ENCODE results near the gene CTRL. TPM values are rescaled to one million over a fixed set of nuclear protein-coding genes. Genes with fewer than 3 reads are reported as not detected.

CTRL gene
- total RNA-seq, 1 donor from 2014 or later: 3.2 TPM

DNA sequence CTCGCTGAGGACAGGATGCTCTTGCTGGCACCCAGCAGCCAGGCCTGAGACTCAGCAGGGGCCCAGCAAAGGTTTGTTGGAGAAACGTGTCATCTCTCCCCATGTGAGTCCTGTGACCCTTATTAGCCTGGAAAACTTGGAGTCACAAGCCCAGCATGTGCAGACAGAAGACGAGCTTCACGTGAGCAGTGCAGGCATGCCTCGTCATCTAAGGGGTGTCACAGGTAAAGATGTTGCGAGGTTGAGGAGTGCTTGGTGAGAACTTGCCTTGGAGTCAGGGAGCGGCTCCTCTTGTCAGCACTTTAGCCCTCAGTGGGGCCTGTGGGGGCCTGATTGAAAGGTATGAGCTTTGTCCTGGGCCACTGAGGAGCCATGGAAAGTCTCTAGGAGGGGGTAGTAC, 2.1 kb upstream of the CTRL start:
- intact Hi-C loops (cut with DNase I): loop anchor here (5.0 kb wide), 1 partner anchor 117 kb away; no protein-coding TSS in a partner anchor
- TF ChIP-seq CTCF (IDR thresholded peaks at IDR 0.05) (no peak), POLR2AphosphoS5 (IDR thresholded peaks at IDR 0.05; ENCODE audit: insufficient read depth in 1 of 2, low read depth in 1 of 2) (no peak), POLR2A (IDR thresholded peaks at IDR 0.05) (no peak)
- Histone ChIP-seq H3K4me1 (peaks cover 29% of the 10 kb centered on the region), H3K36me3 (peaks cover 0 to 7% of the 10 kb centered on the region in 2 donors), H3K27me3 (no peaks in the 10 kb centered on the region), H3K27ac (no peak overlapping the region), H3K4me3 (no peak overlapping the region), H3K9me3 (no peaks in the 10 kb centered on the region)
- DNase-seq (ENCODE audit: extremely low spot score in 2 of 2): no peak

DNA sequence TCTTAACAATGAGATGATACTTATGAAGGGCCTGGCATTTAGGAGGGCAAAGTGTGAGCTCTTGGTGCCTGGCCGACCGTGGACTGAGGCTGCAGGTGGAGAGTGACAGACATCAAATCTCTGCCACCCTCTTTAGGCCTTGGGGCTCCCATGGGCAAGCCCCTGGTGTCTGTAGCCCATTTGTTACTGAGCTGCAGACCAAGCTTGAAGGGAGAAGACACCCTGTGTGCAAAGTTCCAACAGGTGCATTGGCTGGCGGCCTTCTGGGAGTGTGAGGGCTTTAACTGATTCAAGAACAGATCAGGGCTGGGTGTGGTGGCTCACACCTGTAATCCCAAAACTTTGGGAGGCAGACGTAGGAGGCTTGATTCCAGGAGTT, 789 bp upstream of the CTRL start:
- TF ChIP-seq POLR2AphosphoS5 (IDR thresholded peaks at IDR 0.05; ENCODE audit: insufficient read depth in 1 of 2, low read depth in 1 of 2) (no peak), POLR2A (IDR thresholded peaks at IDR 0.05) (no peak), CTCF (IDR thresholded peaks at IDR 0.05) (no peak)
- H3K27me3 ChIP-seq: no peaks in the 10 kb centered on the region
- no peak overlapping the region for H3K4me3 ChIP-seq
- peaks cover 29% of the 10 kb centered on the region for H3K4me1 ChIP-seq
- no peak overlapping the region for H3K27ac ChIP-seq
- DNase-seq (ENCODE audit: extremely low spot score in 2 of 2): no peak
- no peaks in the 10 kb centered on the region for H3K9me3 ChIP-seq
- intact Hi-C loops (cut with DNase I): loop anchor here (5.0 kb wide), 1 partner anchor 115 kb away; no protein-coding TSS in a partner anchor
- H3K36me3 ChIP-seq: peaks cover 0 to 16% of the 10 kb centered on the region in 2 donors

DNA sequence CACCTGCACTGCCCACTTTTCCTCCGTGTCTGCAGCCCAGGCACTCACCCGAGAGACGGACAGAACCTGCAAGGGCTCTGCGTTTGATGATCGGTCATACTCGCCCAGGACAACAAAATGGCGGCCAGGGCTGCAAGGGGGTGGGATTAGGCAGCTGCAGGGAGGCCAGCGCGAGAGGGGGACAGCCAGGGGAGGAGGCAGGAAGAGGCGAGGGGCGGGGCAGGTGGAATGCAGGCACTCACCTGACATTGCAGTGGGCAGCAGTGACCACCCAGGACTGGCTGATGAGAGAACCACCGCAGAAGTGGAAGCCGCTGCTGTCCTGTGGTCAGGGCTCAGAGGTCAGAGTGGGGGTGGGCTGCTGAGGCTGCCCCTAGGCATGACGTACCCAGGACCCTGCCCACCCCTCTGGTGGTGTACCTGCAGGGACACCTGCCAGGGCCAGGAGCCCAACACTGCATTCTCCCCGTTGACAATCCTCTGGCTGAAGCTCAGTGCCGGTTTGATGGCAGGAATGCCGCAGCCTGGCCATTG, 917 bp downstream of the CTRL start:
- intact Hi-C loops (cut with DNase I): loop anchor here (5.0 kb wide), 1 partner anchor 113 kb away; no protein-coding TSS in a partner anchor
- TF ChIP-seq CTCF (IDR thresholded peaks at IDR 0.05): no peak
- TF ChIP-seq POLR2AphosphoS5 (IDR thresholded peaks at IDR 0.05; ENCODE audit: insufficient read depth in 1 of 2, low read depth in 1 of 2): no peak
- TF ChIP-seq POLR2A (IDR thresholded peaks at IDR 0.05): no peak
- Histone ChIP-seq H3K4me3 (no peak overlapping the region), H3K4me1 (peaks cover 30% of the 10 kb centered on the region), H3K27me3 (no peaks in the 10 kb centered on the region), H3K9me3 (no peaks in the 10 kb centered on the region), H3K27ac (no peak overlapping the region), H3K36me3 (peaks cover 0 to 20% of the 10 kb centered on the region in 2 donors)
- DNase-seq (ENCODE audit: extremely low spot score in 2 of 2): no peak

DNA sequence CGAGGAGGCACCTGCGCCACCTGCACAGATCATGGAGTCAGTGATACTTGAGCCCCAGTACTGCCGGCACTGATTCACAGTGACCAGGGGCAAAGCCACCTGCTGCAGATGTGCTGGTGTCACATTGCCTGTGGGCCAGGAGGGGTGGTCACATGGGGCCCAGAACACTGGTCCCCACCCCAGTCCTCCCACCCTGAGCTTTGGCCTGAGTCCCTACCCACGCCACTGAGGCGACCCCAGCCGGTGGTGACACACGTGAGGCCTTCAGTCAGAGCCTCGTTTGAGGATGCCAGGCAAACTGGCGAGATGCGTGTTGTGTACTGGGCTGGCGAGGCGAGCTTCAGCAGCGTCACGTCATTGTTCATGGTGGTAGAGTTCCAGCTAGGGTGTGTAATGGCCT, 1.5 kb downstream of the CTRL start:
- intact Hi-C loops (cut with DNase I): loop anchor here (5.0 kb wide), 1 partner anchor 113 kb away; no protein-coding TSS in a partner anchor
- Histone ChIP-seq H3K4me1 (peaks cover 30% of the 10 kb centered on the region), H3K36me3 (peaks cover 0 to 20% of the 10 kb centered on the region in 2 donors), H3K4me3 (no peak overlapping the region), H3K27me3 (no peaks in the 10 kb centered on the region), H3K27ac (no peak overlapping the region), H3K9me3 (no peaks in the 10 kb centered on the region)
- TF ChIP-seq POLR2A (IDR thresholded peaks at IDR 0.05) (no peak), CTCF (IDR thresholded peaks at IDR 0.05) (no peak), POLR2AphosphoS5 (IDR thresholded peaks at IDR 0.05; ENCODE audit: insufficient read depth in 1 of 2, low read depth in 1 of 2) (no peak)
- no peak for DNase-seq (ENCODE audit: extremely low spot score in 2 of 2)

Data from vagina (tissue), 2 donors.